IPS-20b (cell line): ENCODE measurements around the gene KYAT1.

Experiments
- H3K27ac ChIP-seq: one replicate; pipeline ENCODE4 v1.5.1; 2013; ENCODE audit warnings: low read length
- H3K27me3 ChIP-seq: 2 replicates; pipeline ENCODE4 v1.6.1; 2013; ENCODE audit warnings: mild to moderate bottlenecking, low read length, inconsistent platforms; ENCODE audit not compliant: insufficient read depth
- H3K36me3 ChIP-seq: 2 replicates; pipeline ENCODE4 v1.6.1; 2013; ENCODE audit warnings: low read depth, mild to moderate bottlenecking, inconsistent platforms, low read length, moderate library complexity; ENCODE audit not compliant: insufficient read depth
- H3K4me1 ChIP-seq: 2 replicates; pipeline ENCODE4 v1.6.1; 2013; ENCODE audit warnings: mild to moderate bottlenecking, control low read depth, inconsistent platforms, low read length, moderate library complexity; ENCODE audit not compliant: insufficient read depth
- H3K4me3 ChIP-seq: 2 replicates; pipeline ENCODE4 v1.5.1; 2013; ENCODE audit warnings: mild to moderate bottlenecking, low read length, inconsistent platforms
- H3K9ac ChIP-seq: 2 replicates; pipeline ENCODE4 v1.6.1; 2013; ENCODE audit warnings: low read depth, mild to moderate bottlenecking, inconsistent platforms, low read length, moderate library complexity
- H3K9me3 ChIP-seq: 2 replicates; pipeline ENCODE4 v1.6.1; 2013; ENCODE audit warnings: mild to moderate bottlenecking, low read depth, low read length, inconsistent platforms; ENCODE audit not compliant: insufficient read depth

KYAT1 gene

DNA sequence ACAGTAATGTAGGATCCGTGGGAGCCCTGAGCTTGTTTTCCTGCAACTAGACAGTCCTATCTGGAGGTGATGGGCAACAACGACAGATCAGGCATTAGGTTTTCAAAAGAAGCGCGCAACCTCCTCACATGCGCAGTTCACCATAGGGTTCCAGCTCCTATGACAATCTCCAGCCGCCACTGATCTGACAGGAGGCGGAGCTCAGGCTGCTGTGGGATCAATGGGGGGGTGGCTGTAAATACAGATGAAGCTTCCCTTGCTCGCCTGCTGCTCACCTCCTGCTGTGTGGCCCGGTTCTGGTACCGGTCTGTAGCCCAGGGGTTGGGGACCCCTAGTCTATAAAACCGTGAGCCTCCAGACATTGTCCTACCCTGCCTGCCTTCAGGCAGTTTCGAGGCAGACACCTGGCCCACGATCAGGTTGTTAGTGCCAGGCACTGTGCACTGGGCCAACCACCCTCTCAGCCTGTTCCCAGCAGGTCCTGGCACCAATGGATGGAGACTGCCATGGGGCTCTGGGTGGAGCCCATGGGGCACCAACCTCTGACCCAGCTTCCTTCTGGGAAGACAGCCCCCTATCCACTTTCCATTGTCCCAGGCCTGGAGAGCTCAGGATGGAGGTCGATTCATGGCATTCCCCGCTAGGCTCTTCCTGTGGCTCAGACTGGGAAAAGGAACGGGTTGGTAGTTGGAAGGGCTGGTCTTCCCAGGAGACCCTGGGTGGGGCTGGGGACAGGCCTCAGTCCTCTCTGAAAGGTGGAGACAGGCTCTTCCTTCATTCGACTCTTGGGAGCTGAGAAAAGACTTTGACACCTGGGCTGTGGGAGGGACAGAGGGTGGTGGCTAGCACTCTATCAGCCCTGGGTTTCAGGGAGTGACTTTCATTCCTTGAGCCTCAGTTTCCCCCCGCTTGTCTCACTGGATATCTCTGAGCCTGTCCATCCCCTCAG is 61.8 kb downstream of the KYAT1 start:
- H3K27me3 ChIP-seq: no peaks in the 10 kb centered on the region
- H3K4me3 ChIP-seq: peak overlapping the region; percentile 67; the same call in 1 of the 2 replicates
- peaks cover 38% of the 10 kb centered on the region for H3K36me3 ChIP-seq
- no peaks in the 10 kb centered on the region for H3K9me3 ChIP-seq
- H3K9ac ChIP-seq: no peak overlapping the region
- H3K4me1 ChIP-seq: no peaks in the 10 kb centered on the region
- no peak overlapping the region for H3K27ac ChIP-seq

DNA sequence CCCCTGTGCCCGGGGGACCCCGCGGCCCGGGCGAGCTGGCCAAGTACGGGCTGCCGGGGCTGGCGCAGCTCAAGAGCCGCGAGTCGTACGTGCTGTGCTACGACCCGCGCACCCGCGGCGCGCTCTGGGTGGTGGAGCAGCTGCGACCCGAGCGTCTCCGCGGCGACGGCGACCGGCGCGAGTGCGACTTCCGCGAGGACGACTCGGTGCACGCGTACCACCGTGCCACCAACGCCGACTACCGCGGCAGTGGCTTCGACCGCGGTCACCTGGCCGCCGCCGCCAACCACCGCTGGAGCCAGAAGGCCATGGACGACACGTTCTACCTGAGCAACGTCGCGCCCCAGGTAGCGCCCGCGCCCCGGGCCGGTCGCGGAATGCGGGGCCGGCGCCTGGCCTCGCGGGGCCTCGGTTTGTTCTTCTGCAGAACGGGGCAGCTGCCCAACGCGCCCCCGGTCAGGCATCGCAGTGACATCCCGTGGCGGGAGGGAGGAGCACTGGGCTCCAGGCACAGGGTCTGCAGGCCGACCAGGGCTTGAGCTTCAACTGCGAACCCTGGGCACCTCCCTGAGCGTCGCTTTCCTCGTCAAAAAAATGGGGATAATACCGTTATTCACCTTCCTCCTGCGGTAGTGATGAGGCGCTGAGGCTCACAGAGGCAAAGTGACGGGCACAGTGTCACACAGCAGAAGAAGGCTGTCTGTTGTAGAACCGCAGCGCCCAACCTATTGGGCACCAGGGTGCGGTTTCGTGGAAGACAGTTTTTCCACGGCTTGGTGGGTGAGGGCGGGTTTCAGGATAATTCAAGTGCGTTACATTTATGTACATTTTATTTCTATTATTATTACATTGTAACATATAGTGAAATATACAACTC is 62.7 kb downstream of the KYAT1 start:
- Histone ChIP-seq H3K4me1 (no peaks in the 10 kb centered on the region), H3K9me3 (no peaks in the 10 kb centered on the region), H3K27me3 (no peaks in the 10 kb centered on the region), H3K9ac (no peak overlapping the region), H3K27ac (no peak overlapping the region), H3K4me3 (peak overlapping the region; percentile 67), H3K36me3 (peaks cover 29% of the 10 kb centered on the region)

DNA sequence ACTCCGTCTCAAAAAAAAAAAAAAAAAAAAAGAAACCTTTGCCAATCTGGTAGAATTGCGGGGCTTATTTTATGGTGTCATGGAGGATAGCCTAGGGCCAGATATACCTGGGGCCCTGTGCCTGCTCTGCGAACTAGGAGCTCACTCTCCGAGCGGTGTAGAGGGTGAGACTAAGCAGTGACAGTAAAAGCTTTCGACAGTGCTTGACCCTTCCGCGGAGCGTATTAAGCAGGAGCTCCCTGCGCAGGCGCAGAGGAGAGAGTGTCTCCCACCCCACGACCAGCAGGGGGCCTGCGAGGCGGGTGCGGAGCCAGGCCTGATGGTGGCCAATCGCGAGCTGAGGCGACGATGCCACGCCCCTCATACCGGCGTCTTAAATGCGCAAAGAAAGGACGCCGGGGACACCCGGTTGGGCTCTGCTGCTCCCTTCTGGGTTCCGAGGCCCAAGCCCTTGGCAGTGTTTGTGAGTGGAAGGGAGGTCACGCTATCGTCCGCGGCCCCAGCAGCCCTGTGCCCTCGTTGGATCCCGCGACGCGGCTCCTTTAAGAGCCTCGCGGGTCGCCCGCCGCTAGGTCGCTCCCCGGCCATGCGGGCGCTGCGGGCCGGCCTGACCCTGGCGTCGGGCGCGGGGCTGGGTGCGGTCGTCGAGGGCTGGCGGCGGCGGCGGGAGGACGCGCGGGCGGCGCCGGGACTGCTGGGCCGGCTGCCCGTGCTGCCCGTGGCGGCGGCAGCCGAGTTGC is 63.5 kb downstream of the KYAT1 start, which contains the start of gene ENDOG:
ENDOG (plus strand) TSS at position 402 of the 740 bp plus-strand sequence; CDS start at position 587, 185 bp downstream.
- Histone ChIP-seq H3K27me3 (no peaks in the 10 kb centered on the region), H3K27ac (no peak within 1 kb of the TSS), H3K36me3 (peaks cover 22% of the 10 kb centered on the region), H3K9ac (no peak within 1 kb of the TSS; the same call in 1 of the 2 replicates), H3K4me3 (peak within 1 kb of the TSS; percentile 67), H3K9me3 (no peaks in the 10 kb centered on the region), H3K4me1 (no peaks in the 10 kb centered on the region)

DNA sequence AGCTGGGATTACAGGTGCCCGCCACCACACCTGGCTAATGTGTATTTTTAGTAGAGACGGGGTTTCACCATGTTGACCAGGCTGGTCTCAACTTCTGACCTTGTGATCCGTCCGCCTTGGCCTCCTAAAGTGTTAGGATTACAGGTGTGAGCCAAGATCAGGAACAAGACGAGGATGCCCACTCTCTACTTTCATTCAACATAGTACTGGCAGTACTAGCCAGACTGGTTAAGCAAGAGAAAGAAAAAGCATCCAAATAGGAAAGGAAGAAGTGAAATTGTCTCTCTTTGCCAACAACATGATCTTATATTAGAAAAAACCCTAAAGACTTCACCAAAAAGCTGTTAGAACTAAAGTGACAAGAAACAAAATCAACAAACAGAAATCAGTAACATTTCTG is 70.9 kb downstream of the KYAT1 start:
- H3K9me3 ChIP-seq: no peaks in the 10 kb centered on the region
- H3K4me3 ChIP-seq: no peak overlapping the region
- H3K27me3 ChIP-seq: no peaks in the 10 kb centered on the region
- H3K9ac ChIP-seq: no peak overlapping the region
- no peak overlapping the region for H3K27ac ChIP-seq
- peaks cover 19% of the 10 kb centered on the region for H3K36me3 ChIP-seq
- no peaks in the 10 kb centered on the region for H3K4me1 ChIP-seq

DNA sequence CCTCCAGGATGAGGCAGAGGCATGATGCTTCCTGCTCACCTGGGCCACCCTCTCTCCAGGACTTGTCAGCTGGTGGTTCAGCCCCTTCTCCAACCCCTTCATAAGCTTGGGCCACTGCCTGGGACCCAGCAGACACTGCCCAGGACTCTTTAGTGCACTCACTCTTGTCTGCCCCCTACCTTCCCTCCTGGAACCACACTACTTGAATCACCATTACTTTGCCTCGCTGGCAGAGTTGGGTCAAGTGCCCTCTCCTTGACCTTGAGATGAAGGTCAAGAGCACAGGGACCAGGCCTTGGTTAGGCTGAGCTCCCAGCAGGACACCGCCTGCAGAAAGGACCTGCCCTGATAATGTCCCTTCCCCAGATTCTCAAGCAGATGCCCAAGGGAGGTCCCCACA is 71.9 kb downstream of the KYAT1 start:
- Histone ChIP-seq H3K27ac (no peak overlapping the region), H3K4me3 (no peak overlapping the region), H3K36me3 (peaks cover 29% of the 10 kb centered on the region), H3K4me1 (no peaks in the 10 kb centered on the region), H3K9me3 (no peaks in the 10 kb centered on the region), H3K9ac (no peak overlapping the region), H3K27me3 (no peaks in the 10 kb centered on the region)

DNA sequence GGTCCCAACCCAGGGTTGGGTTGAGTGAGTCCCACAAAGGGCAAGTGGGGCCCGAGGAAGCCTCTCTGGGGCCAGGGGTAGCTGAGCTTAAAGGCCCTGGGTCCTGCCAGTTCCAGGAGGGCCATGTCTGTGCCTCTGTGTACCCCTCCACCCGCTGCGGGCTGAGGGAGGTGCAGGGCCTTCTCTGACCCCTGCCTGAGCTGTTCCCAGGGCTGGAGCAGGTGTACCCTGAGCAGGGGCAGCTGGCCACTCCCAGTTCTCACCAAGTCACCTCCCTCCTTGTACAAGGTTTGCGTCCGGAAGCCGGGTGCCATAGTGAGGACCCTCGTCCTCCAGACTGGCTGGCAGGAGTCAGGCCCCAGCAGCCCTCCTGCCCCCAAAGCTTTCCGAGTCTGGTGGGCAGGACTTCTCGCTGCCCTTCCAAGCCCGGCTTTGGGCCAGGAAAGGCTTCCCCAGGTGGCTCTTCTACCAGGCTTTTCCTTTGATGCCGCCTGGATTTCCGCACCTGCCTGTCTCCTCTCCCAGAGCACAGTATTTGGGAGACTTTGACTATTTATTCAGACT is 72.6 kb downstream of the KYAT1 start:
- Histone ChIP-seq H3K9me3 (no peaks in the 10 kb centered on the region), H3K4me1 (no peaks in the 10 kb centered on the region), H3K36me3 (peaks cover 29% of the 10 kb centered on the region), H3K27ac (no peak overlapping the region), H3K4me3 (no peak overlapping the region), H3K27me3 (no peaks in the 10 kb centered on the region), H3K9ac (no peak overlapping the region)

DNA sequence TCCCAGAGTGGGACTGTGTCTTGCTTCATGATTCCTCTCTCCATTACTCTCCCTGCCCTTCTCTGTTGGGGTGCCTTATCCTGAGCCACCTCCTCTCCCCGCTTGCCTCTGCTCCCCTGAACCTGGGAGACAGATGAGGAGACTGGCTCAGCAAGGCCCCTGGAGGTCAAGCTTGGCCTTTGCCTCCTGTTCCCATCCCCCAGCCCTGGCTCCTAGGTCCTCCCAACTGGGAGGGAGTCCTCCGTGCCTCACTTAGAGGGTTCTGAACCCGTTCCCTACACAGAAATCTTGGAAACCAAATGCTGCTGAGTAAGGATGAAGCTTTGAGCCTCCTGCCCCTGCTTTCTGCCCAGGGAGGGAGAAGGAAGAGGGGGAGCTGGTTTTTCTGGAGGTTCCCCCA is 73.2 kb downstream of the KYAT1 start:
- H3K4me1 ChIP-seq: no peaks in the 10 kb centered on the region
- H3K27ac ChIP-seq: no peak overlapping the region
- no peaks in the 10 kb centered on the region for H3K27me3 ChIP-seq
- peaks cover 35% of the 10 kb centered on the region for H3K36me3 ChIP-seq
- no peak overlapping the region for H3K4me3 ChIP-seq
- H3K9ac ChIP-seq: no peak overlapping the region
- no peaks in the 10 kb centered on the region for H3K9me3 ChIP-seq

DNA sequence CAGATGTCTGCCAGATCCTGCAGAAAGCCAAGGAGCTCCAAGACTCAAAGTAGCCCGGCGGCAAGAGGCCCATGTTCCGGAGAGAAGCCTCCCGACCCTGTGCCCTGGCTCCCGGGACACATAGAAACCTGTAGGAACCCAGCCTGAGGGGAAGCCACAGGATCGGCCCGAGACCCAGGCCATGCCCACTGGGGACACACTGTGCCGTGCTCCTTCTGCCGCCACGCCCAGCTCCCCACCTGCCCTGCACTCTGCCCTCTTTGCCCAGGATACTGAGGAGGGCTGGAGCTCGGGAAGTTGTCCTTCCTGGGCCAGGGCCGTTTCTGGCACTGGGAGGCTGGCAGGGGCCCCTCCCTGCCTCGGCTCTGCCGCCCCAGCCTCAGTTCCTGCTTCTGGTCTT is 73.9 kb downstream of the KYAT1 start:
- Histone ChIP-seq H3K9ac (no peak overlapping the region), H3K36me3 (peaks cover 42% of the 10 kb centered on the region)

DNA sequence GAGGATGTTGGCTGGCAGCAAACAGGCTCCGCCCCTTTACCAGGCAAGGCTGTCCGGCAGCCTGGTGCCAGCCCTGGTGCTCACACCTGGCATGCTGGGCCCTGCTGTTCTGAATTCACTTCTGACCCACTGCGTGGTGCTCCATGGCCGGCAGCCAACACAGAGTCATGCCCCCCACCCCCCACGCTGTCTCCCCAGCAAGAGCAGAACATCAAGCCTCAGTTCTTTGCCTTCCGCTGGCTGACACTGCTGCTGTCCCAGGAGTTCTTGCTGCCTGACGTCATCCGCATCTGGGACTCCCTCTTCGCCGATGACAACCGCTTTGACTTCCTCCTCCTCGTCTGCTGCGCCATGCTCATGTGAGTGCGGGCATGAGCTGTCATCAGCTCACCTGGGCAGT is 76.1 kb downstream of the KYAT1 start:
- no peak overlapping the region for H3K27ac ChIP-seq
- H3K27me3 ChIP-seq: no peaks in the 10 kb centered on the region
- H3K4me1 ChIP-seq: no peaks in the 10 kb centered on the region
- no peaks in the 10 kb centered on the region for H3K9me3 ChIP-seq
- H3K36me3 ChIP-seq: peaks cover 55% of the 10 kb centered on the region
- no peak overlapping the region for H3K9ac ChIP-seq
- no peak overlapping the region for H3K4me3 ChIP-seq

More for the DNA sequence above, 73.9 kb downstream of the KYAT1 start:
- Histone ChIP-seq H3K9me3 (no peaks in the 10 kb centered on the region), H3K4me3 (no peak overlapping the region), H3K27me3 (no peaks in the 10 kb centered on the region), H3K4me1 (no peaks in the 10 kb centered on the region), H3K27ac (no peak overlapping the region)

DNA sequence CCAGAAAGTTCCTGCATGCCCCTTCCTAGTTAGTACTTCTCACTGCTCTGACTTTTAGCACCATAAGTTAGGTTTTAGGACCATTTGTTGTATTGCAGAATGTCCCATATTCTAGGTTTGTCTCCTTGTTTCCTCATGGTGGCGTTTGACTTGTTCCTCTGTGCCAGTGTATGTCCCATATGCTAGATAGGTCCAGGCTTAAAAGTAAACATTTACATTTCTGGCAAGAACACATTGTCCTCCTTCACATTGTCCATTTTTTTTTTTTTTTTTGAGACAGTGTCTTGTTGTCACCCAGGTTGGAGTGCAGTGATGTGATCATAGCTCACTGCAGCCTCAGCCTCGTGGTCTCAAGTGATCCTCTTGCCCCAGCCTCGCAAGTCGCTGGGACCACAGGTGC is 79.3 kb downstream of the KYAT1 start:
- H3K36me3 ChIP-seq: peaks cover 72% of the 10 kb centered on the region

DNA sequence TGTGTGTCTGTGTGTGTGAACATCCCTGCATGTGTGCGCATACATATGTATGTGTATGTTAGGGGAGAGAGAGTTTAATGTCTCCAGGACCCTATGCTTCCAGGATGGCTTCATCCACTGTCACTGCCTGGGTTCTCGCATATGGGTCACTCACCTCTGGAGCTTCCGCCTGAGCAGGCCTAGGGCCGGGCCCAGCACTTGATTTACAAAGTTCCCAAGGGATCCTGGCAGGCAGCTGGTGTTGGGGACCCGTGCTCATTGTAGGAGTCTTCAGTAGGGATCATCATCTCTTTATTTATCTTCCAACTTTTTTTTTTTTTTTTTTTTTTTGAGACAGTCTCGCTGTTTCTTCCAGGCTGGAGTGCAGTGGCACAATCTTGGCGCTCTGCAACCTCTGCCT is 81.7 kb downstream of the KYAT1 start:
- H3K36me3 ChIP-seq: peaks cover 56% of the 10 kb centered on the region

More for the DNA sequence above, 79.3 kb downstream of the KYAT1 start:
- Histone ChIP-seq H3K4me3 (no peak overlapping the region), H3K9me3 (no peaks in the 10 kb centered on the region), H3K9ac (no peak overlapping the region), H3K27ac (no peak overlapping the region), H3K4me1 (no peaks in the 10 kb centered on the region), H3K27me3 (no peaks in the 10 kb centered on the region)

More for the DNA sequence above, 81.7 kb downstream of the KYAT1 start:
- Histone ChIP-seq H3K4me3 (no peak overlapping the region), H3K27ac (no peak overlapping the region), H3K9me3 (no peaks in the 10 kb centered on the region), H3K9ac (no peak overlapping the region), H3K4me1 (no peaks in the 10 kb centered on the region), H3K27me3 (no peaks in the 10 kb centered on the region)
